Testis (tissue), 2 donors: ENCODE results near the gene NFE2.
"Not testable (repeated sequence)": the region's sequence is repeated elsewhere in the genome, so short reads cannot be mapped to it uniquely, and the experiment has no call there.

Source experiments
- POLR2A ChIP-seq: fragments of 450-650 bp; IDR thresholded peaks from one replicate; pipeline ENCODE4 v1.6.1; 2017; ENCODE audit warnings: antibody characterized with exemption, mild to moderate bottlenecking, moderate library complexity
- TF ChIP-seq, protein P1 (sequence below), 3 experiments: fragments of 450-650 bp in 2 of 3; fragments of 200-600 bp in 1 of 3; sonication (generic) in 1 of 3; IDR thresholded peaks; one replicate each; pipeline ENCODE4 v1.5.1; 2016 to 2019; ENCODE audit warnings: antibody characterized with exemption in 3 of 3, mild to moderate bottlenecking in 2 of 3, moderate library complexity in 1 of 3

DNA sequence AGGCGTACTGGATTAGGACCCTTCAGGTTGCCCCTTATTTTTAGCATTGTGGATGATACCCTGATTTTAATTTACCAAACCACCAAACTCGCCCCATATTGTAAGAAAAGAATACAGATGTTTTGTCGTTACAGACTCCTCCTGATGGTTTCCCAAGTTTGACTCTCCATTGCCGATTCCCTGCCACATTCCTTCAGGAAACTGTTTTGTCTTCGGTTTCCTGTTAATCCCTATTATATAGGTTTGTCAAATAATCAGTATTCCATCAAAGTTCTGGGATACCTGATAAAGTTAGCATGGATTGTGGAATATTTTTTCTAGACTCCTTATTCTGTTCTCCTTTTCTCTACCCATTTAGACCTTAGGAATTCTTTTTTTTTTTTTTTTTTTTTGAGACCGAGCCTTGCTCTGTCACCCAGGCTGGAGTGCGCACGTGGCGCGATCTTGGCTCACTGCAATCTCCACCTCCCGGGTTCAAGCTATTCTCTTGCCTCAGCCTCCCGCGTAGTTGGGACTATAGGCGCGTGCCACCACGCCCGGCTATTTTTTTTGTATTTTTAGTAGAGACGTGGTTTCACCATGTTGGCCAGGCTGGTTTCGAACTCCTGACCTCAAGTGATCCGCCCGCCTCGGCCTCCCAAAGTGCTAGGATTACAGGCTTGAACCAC is 24.8 kb upstream of the NFE2 start:
- TF ChIP-seq, protein P1, sequence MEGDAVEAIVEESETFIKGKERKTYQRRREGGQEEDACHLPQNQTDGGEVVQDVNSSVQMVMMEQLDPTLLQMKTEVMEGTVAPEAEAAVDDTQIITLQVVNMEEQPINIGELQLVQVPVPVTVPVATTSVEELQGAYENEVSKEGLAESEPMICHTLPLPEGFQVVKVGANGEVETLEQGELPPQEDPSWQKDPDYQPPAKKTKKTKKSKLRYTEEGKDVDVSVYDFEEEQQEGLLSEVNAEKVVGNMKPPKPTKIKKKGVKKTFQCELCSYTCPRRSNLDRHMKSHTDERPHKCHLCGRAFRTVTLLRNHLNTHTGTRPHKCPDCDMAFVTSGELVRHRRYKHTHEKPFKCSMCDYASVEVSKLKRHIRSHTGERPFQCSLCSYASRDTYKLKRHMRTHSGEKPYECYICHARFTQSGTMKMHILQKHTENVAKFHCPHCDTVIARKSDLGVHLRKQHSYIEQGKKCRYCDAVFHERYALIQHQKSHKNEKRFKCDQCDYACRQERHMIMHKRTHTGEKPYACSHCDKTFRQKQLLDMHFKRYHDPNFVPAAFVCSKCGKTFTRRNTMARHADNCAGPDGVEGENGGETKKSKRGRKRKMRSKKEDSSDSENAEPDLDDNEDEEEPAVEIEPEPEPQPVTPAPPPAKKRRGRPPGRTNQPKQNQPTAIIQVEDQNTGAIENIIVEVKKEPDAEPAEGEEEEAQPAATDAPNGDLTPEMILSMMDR (IDR thresholded peaks at IDR 0.05) = not testable (repeated sequence)
- TF ChIP-seq POLR2A = not testable (repeated sequence)
